Measurements from ENCODE around the gene OLFM4.

Gene OLFM4

GRCh38 chr13:53028063-53028462, 550 bp upstream of the OLFM4 start:
- FAIRE-seq: no peak
- TF ChIP-seq CTCF (IDR thresholded peaks at IDR 0.05; ENCODE audit: insufficient read depth, missing control alignments): no peak

GRCh38 chr13:53032849-53033248, 4.2 kb downstream of the OLFM4 start:
- FAIRE-seq: no peak
- TF ChIP-seq CTCF (IDR thresholded peaks at IDR 0.05; ENCODE audit: insufficient read depth, missing control alignments): no peak
- DNase-seq (ENCODE audit: insufficient read length, low spot score): no peak

More at GRCh38 chr13:53028063-53028462, 550 bp upstream of the OLFM4 start:
- DNase-seq (ENCODE audit: insufficient read length, low spot score): no peak

GRCh38 chr13:53038993-53039392, 10.4 kb downstream of the OLFM4 start:
- DNase-seq (ENCODE audit: insufficient read length, low spot score) (no peak), FAIRE-seq (no peak)
- no peak for TF ChIP-seq CTCF (IDR thresholded peaks at IDR 0.05; ENCODE audit: insufficient read depth, missing control alignments)

- no peak for FAIRE-seq
- DNase-seq (ENCODE audit: insufficient read length, low spot score): no peak
- TF ChIP-seq CTCF (IDR thresholded peaks at IDR 0.05; ENCODE audit: insufficient read depth, missing control alignments): no peak
Observed at GRCh38 chr13:53041968-53042516, 13.4 kb downstream of the OLFM4 start.

- DNase-seq (ENCODE audit: insufficient read length, low spot score) (no peak), FAIRE-seq (no peak)
- no peak for TF ChIP-seq CTCF (IDR thresholded peaks at IDR 0.05; ENCODE audit: insufficient read depth, missing control alignments)
Observed at GRCh38 chr13:53042877-53043276, 14.3 kb downstream of the OLFM4 start.

GRCh38 chr13:53043398-53043797, 14.8 kb downstream of the OLFM4 start:
- TF ChIP-seq CTCF (IDR thresholded peaks at IDR 0.05; ENCODE audit: insufficient read depth, missing control alignments): no peak
- no peak for DNase-seq (ENCODE audit: insufficient read length, low spot score)
- no peak for FAIRE-seq

GRCh38 chr13:53045189-53045588, 16.6 kb downstream of the OLFM4 start:
- FAIRE-seq: no peak
- no peak for TF ChIP-seq CTCF (IDR thresholded peaks at IDR 0.05; ENCODE audit: insufficient read depth, missing control alignments)

More at GRCh38 chr13:53045189-53045588, 16.6 kb downstream of the OLFM4 start:
- DNase-seq (ENCODE audit: insufficient read length, low spot score): no peak
